ENCODE results near the gene CBFA2T2.

GRCh38 chr20:33477386-33478234, 12.3 kb upstream of the CBFA2T2 start:
- TF ChIP-seq CTCF (IDR thresholded peaks at IDR 0.05): no peak
- no peak for TF ChIP-seq POLR2A (IDR thresholded peaks at IDR 0.05)
